Type B pancreatic cell (in vitro differentiated cells): ENCODE data around the gene SART3. TPM values are rescaled to one million over a fixed set of nuclear protein-coding genes. Genes with fewer than 3 reads are reported as not detected.

Experiments used
- DNase-seq: peaks from one replicate; pipeline ENCODE4 v3.0.0; 2021; ENCODE audit warnings: mixed read lengths; ENCODE audit not compliant: unreplicated experiment; ENCODE audit errors: extremely low spot score
- H3K27ac Mint-ChIP-seq: 2 replicates; pipeline ENCODE4 v1.8.0; 2021; ENCODE audit warnings: mild to moderate bottlenecking, mixed read lengths
- H3K27me3 Mint-ChIP-seq: 2 replicates; pipeline ENCODE4 v1.8.0; 2021; ENCODE audit warnings: mixed read lengths
- H3K36me3 Mint-ChIP-seq: 2 replicates; pipeline ENCODE4 v1.8.0; 2021; ENCODE audit warnings: mixed read lengths
- H3K4me1 Mint-ChIP-seq: one replicate; pipeline ENCODE4 v1.8.0; 2021; ENCODE audit warnings: mixed read lengths; ENCODE audit not compliant: unreplicated experiment
- H3K4me3 Mint-ChIP-seq: 2 replicates; pipeline ENCODE4 v1.8.0; 2021; ENCODE audit warnings: mild to moderate bottlenecking, mixed read lengths
- H3K9me3 Mint-ChIP-seq: 2 replicates; pipeline ENCODE4 v1.8.0; 2021; ENCODE audit warnings: mixed read lengths
- CTCF ChIP-seq: fragments of 200-600 bp; sonication (generic); conservative IDR thresholded peaks from 2 replicates; pipeline ENCODE4 v1.5.0; 2021; ENCODE audit warnings: antibody characterized with exemption, mild to moderate bottlenecking
- total RNA-seq: library from RNA; stranded (reverse); gene quantifications from 2 replicates; pipeline ENCODE4 v1.2.1, GENCODE V29; 2021; ENCODE audit warnings: low replicate concordance

The SART3 gene
- total RNA-seq, 1 donor from 2014 or later, result 72.6 TPM

- no peak for TF ChIP-seq CTCF
- peaks cover 21% of the 10 kb centered on the region for H3K36me3 Mint-ChIP-seq
- H3K27me3 Mint-ChIP-seq, result no peaks in the 10 kb centered on the region
- no peak overlapping the region for H3K4me3 Mint-ChIP-seq
- DNase-seq, result no peak
- H3K9me3 Mint-ChIP-seq, result no peaks in the 10 kb centered on the region
- H3K4me1 Mint-ChIP-seq, result peaks cover 8% of the 10 kb centered on the region
- H3K27ac Mint-ChIP-seq, result no peak overlapping the region
Measured at GRCh38 chr12:108551535-108551934, 9.4 kb downstream of the SART3 start.

- TF ChIP-seq CTCF, result no peak
- Mint-ChIP-seq H3K4me3 (no peak overlapping the region), H3K4me1 (no peaks in the 10 kb centered on the region), H3K27ac (no peak overlapping the region), H3K9me3 (no peaks in the 10 kb centered on the region), H3K27me3 (no peaks in the 10 kb centered on the region), H3K36me3 (peaks cover 26% of the 10 kb centered on the region)
- no peak for DNase-seq
Measured at GRCh38 chr12:108548954-108549521, 11.9 kb downstream of the SART3 start.

- no peak overlapping the region for H3K27ac Mint-ChIP-seq
- no peak for DNase-seq
- H3K4me3 Mint-ChIP-seq, result no peak overlapping the region
- H3K36me3 Mint-ChIP-seq, result peaks cover 32% of the 10 kb centered on the region
- H3K9me3 Mint-ChIP-seq, result no peaks in the 10 kb centered on the region
- no peak for TF ChIP-seq CTCF
- H3K27me3 Mint-ChIP-seq, result no peaks in the 10 kb centered on the region
- H3K4me1 Mint-ChIP-seq, result no peaks in the 10 kb centered on the region
Measured at GRCh38 chr12:108547686-108548085, 13.3 kb downstream of the SART3 start.

- no peak for TF ChIP-seq CTCF
- no peak overlapping the region for H3K27ac Mint-ChIP-seq
- no peak overlapping the region for H3K4me3 Mint-ChIP-seq
- peaks cover 33% of the 10 kb centered on the region for H3K36me3 Mint-ChIP-seq
- no peak for DNase-seq
- no peaks in the 10 kb centered on the region for H3K27me3 Mint-ChIP-seq
- peaks cover 5% of the 10 kb centered on the region for H3K4me1 Mint-ChIP-seq
- no peaks in the 10 kb centered on the region for H3K9me3 Mint-ChIP-seq
Measured at GRCh38 chr12:108543652-108544051, 17.3 kb downstream of the SART3 start.

GRCh38 chr12:108542320-108542719 lies 18.7 kb downstream of the SART3 start:
- no peak for TF ChIP-seq CTCF
- no peak for DNase-seq
- Mint-ChIP-seq H3K4me3 (no peak overlapping the region), H3K27me3 (no peaks in the 10 kb centered on the region), H3K36me3 (peaks cover 32% of the 10 kb centered on the region), H3K4me1 (peaks cover 5% of the 10 kb centered on the region), H3K9me3 (no peaks in the 10 kb centered on the region), H3K27ac (no peak overlapping the region)
